ENCODE data around the gene HS3ST6. TPM values are rescaled to one million over a fixed set of nuclear protein-coding genes. Genes with fewer than 3 reads are reported as not detected.

The HS3ST6 gene
- total RNA-seq, 4 donors from 2014 or later = 0.54 TPM; not detected in 3

- peak in 1 of 2 donors; percentile 44 for TF ChIP-seq POLR2A (IDR thresholded peaks at IDR 0.05)
- TF ChIP-seq, protein P1, sequence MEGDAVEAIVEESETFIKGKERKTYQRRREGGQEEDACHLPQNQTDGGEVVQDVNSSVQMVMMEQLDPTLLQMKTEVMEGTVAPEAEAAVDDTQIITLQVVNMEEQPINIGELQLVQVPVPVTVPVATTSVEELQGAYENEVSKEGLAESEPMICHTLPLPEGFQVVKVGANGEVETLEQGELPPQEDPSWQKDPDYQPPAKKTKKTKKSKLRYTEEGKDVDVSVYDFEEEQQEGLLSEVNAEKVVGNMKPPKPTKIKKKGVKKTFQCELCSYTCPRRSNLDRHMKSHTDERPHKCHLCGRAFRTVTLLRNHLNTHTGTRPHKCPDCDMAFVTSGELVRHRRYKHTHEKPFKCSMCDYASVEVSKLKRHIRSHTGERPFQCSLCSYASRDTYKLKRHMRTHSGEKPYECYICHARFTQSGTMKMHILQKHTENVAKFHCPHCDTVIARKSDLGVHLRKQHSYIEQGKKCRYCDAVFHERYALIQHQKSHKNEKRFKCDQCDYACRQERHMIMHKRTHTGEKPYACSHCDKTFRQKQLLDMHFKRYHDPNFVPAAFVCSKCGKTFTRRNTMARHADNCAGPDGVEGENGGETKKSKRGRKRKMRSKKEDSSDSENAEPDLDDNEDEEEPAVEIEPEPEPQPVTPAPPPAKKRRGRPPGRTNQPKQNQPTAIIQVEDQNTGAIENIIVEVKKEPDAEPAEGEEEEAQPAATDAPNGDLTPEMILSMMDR (IDR thresholded peaks at IDR 0.05) = peak; percentile 36 to 100 (median 100)
- Histone ChIP-seq H3K4me1 (peaks cover 0 to 16% of the 10 kb centered on the region in 2 donors), H3K27ac (peak overlapping the region in 2 of 3 donors; percentile 57 to 76), H3K9me3 (no peaks in the 10 kb centered on the region), H3K36me3 (no peaks in the 10 kb centered on the region), H3K4me3 (replicated peaks in 1 of 3) (peak overlapping the region in 2 of 3 donors; percentile 14 to 69), H3K27me3 (no peaks in the 10 kb centered on the region)
- DNase-seq = peak; percentile 88 to 90
- WGBS, 2 donors = 36 to 90% methylated on average over 6 to 17 of the region's 70 CpGs
- intact Hi-C loops (cut with DNase I) = no loop called here
These were observed 11.5 kb upstream of the HS3ST6 start for GRCh38 chr16:1929578-1930337.

GRCh38 chr16:1929105-1929504 is 10.9 kb upstream of the HS3ST6 start:
- peak in 1 of 2 donors; percentile 44 for DNase-seq
- Histone ChIP-seq H3K36me3 (no peaks in the 10 kb centered on the region), H3K9me3 (no peaks in the 10 kb centered on the region), H3K4me3 (replicated peaks in 1 of 3) (peak overlapping the region in 2 of 3 donors; percentile 14 to 69), H3K27ac (peak overlapping the region in 2 of 3 donors; percentile 57 to 76), H3K4me1 (peaks cover 0 to 16% of the 10 kb centered on the region in 2 donors), H3K27me3 (no peaks in the 10 kb centered on the region)
- TF ChIP-seq, protein P1 (IDR thresholded peaks at IDR 0.05) = no peak
- TF ChIP-seq POLR2A (IDR thresholded peaks at IDR 0.05) = no peak
- intact Hi-C loops (cut with DNase I) = no loop called here
- 28 to 41% methylated on average over 7 to 9 of the region's 11 CpGs for WGBS, 2 donors

DNA sequence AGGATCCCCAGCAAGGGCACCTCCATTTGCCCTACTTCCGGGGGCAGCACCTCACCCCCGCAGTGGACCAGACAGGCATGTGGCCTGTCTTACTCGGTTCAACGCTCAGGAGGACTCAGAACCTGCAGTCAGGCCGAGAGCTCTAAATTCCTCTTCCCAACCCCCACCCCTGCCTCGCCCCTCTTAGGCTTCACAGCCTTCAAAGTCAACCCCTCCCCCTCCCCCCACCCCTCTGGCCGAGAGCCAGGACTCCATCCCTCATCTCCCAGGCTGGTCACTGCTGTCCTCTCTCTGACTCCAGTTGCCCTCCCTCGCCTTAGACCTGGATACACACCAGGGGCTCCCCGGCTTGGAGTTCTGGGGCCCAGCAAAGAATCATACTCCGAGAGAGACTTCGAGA is 8.1 kb upstream of the HS3ST6 start:
- H3K9me3 ChIP-seq = no peaks in the 10 kb centered on the region
- intact Hi-C loops (cut with DNase I) = loop anchor here (2.0 kb wide), 1 partner anchor 63 kb away; no protein-coding TSS in a partner anchor
- H3K4me1 ChIP-seq = peaks cover 0 to 19% of the 10 kb centered on the region in 2 donors
- TF ChIP-seq POLR2A (IDR thresholded peaks at IDR 0.05) = no peak
- TF ChIP-seq, protein P1 (IDR thresholded peaks at IDR 0.05) = no peak
- no peaks in the 10 kb centered on the region for H3K27me3 ChIP-seq
- peak overlapping the region in 1 of 3 donors; percentile 10 for H3K27ac ChIP-seq
- DNase-seq = peak in 1 of 2 donors; percentile 23
- H3K36me3 ChIP-seq = no peaks in the 10 kb centered on the region
- no peak overlapping the region for H3K4me3 ChIP-seq (replicated peaks in 1 of 3)
- 34 to 39% methylated on average over 7 to 11 of the region's 11 CpGs for WGBS, 2 donors

- DNase-seq = no peak
- intact Hi-C loops (cut with DNase I) = no loop called here
- peaks cover 7% of the 10 kb centered on the region for H3K27me3 ChIP-seq
- no peaks in the 10 kb centered on the region for H3K9me3 ChIP-seq
- 82 to 86% methylated on average over 5 of the region's 5 CpGs for WGBS, 2 donors
- H3K36me3 ChIP-seq = no peaks in the 10 kb centered on the region
- H3K4me3 ChIP-seq (replicated peaks in 1 of 3) = no peak overlapping the region
- peaks cover 0 to 11% of the 10 kb centered on the region in 2 donors for H3K4me1 ChIP-seq
- no peak for TF ChIP-seq POLR2A (IDR thresholded peaks at IDR 0.05)
- TF ChIP-seq, protein P1 (IDR thresholded peaks at IDR 0.05) = no peak
- no peak overlapping the region for H3K27ac ChIP-seq
These were observed 5.9 kb upstream of the HS3ST6 start for GRCh38 chr16:1924095-1924494.

All from thyroid gland (tissue), 4 donors.